Vagina (tissue), 2 donors: ENCODE measurements around the gene PLD1. TPM values are rescaled to one million over a fixed set of nuclear protein-coding genes. Genes with fewer than 3 reads are reported as not detected.
"Not testable (repeated sequence)": the region's sequence is repeated elsewhere in the genome, so short reads cannot be mapped to it uniquely, and the experiment has no call there.

Experiments
- DNase-seq, 2 donors: peaks; one replicate each; pipeline ENCODE4 v3.0.0-alpha.2; 2017; ENCODE audit errors: extremely low spot score in 2 of 2
- H3K27ac ChIP-seq: fragments of 200-600 bp; sonication (generic); one replicate; pipeline ENCODE4 v1.5.1; 2019
- H3K27me3 ChIP-seq: fragments of 200-600 bp; sonication (generic); one replicate; pipeline ENCODE4 v1.5.1; 2019
- H3K36me3 ChIP-seq, 2 donors: fragments of 200-600 bp; sonication (generic); one replicate each; pipeline ENCODE4 v1.5.1; 2017 to 2019
- H3K4me1 ChIP-seq: fragments of 200-600 bp; sonication (generic); one replicate; pipeline ENCODE4 v1.5.1; 2019
- H3K4me3 ChIP-seq, 2 donors: fragments of 200-600 bp; sonication (generic); 1 replicate in 1 of 2; 2 replicates in 1 of 2; pipeline ENCODE4 v1.5.1; 2016 to 2019
- H3K9me3 ChIP-seq: fragments of 200-600 bp; sonication (generic); one replicate; pipeline ENCODE4 v1.5.1; 2019
- POLR2A ChIP-seq, 2 donors: fragments of 450-650 bp; IDR thresholded peaks; one replicate each; pipeline ENCODE4 v1.6.1; 2017; ENCODE audit warnings: antibody characterized with exemption in 2 of 2, mild to moderate bottlenecking in 2 of 2, moderate library complexity in 2 of 2
- POLR2AphosphoS5 ChIP-seq, 2 donors: sonication (generic); formaldehyde crosslinking; IDR thresholded peaks; one replicate each; pipeline ENCODE4 v1.9.0; 2017; ENCODE audit warnings: antibody characterized with exemption in 2 of 2, mild to moderate bottlenecking in 2 of 2, low read depth in 1 of 2; ENCODE audit not compliant: insufficient read depth in 1 of 2
- intact Hi-C: fragments of 100-400 bp; cut with DNase I; formaldehyde crosslinking; loops from one replicate; pipeline ENCODE4 v1.15.1; 2023
- total RNA-seq: library from RNA; depleted of rRNA; stranded (reverse); fragments of >200 nt; gene quantifications from one replicate; pipeline ENCODE4 v1.2.3, GENCODE V29; 2016
- TF ChIP-seq, protein P1 (sequence below), 3 experiments: fragments of 450-650 bp in 2 of 3; fragments of 200-600 bp in 1 of 3; sonication (generic) in 1 of 3; IDR thresholded peaks; one replicate each; pipeline ENCODE4 v1.5.1; 2017 to 2019; ENCODE audit warnings: antibody characterized with exemption in 3 of 3, mild to moderate bottlenecking in 2 of 3, moderate library complexity in 2 of 3

The PLD1 gene
- total RNA-seq, 1 donor from 2014 or later = 35.6 TPM

DNA sequence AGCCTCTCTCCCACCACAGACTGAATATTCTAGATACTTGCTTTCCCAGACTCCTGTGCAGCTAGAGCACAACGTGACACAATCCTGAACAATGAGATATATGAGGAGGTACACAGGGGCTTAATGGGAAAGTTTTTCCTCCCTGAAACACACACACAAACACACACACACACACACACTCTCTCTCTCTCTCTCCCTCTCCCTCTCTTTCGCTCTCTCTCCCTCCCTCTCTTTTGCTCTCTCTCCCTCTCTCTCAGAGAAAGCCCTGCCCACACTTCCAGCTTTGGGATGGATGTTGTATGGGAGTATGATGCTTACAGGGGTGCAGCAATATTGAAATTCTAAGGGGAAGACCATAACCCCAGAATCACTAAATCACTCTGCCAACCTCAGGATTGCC lies 110.1 kb downstream of the PLD1 start:
- peaks cover 7% of the 10 kb centered on the region for H3K4me1 ChIP-seq
- intact Hi-C loops = no loop called here
- no peaks in the 10 kb centered on the region for H3K27me3 ChIP-seq
- H3K4me3 ChIP-seq = no peak overlapping the region
- no peak for DNase-seq
- no peak overlapping the region for H3K27ac ChIP-seq
- H3K9me3 ChIP-seq = no peaks in the 10 kb centered on the region
- H3K36me3 ChIP-seq = peaks cover 0 to 8% of the 10 kb centered on the region in 2 donors
- TF ChIP-seq, protein P1, sequence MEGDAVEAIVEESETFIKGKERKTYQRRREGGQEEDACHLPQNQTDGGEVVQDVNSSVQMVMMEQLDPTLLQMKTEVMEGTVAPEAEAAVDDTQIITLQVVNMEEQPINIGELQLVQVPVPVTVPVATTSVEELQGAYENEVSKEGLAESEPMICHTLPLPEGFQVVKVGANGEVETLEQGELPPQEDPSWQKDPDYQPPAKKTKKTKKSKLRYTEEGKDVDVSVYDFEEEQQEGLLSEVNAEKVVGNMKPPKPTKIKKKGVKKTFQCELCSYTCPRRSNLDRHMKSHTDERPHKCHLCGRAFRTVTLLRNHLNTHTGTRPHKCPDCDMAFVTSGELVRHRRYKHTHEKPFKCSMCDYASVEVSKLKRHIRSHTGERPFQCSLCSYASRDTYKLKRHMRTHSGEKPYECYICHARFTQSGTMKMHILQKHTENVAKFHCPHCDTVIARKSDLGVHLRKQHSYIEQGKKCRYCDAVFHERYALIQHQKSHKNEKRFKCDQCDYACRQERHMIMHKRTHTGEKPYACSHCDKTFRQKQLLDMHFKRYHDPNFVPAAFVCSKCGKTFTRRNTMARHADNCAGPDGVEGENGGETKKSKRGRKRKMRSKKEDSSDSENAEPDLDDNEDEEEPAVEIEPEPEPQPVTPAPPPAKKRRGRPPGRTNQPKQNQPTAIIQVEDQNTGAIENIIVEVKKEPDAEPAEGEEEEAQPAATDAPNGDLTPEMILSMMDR (IDR thresholded peaks at IDR 0.05) = no peak
- TF ChIP-seq POLR2A (IDR thresholded peaks at IDR 0.05) = no peak
- TF ChIP-seq POLR2AphosphoS5 (IDR thresholded peaks at IDR 0.05; ENCODE audit: insufficient read depth in 1 of 2, low read depth in 1 of 2) = no peak

DNA sequence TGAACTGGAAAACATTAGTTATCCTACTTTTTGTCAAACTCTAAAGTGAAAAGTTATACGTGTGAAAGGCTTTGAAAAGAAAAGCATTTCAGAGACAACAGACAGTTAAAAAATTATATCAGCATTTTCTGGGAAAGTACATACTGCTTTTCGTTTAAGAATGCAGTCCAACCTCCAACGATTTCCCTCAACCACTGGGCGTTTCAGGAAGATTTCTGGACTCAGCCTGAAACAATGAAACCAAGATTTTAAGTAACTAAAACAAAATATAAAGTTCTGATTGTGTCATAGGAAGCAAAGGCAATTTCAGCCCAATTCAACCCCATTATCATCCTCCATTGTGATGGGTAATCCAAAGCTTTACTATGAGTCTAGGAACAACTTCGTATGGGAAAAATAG lies 110.7 kb downstream of the PLD1 start:
- no peaks in the 10 kb centered on the region for H3K27me3 ChIP-seq
- H3K4me1 ChIP-seq = peaks cover 10% of the 10 kb centered on the region
- H3K4me3 ChIP-seq = no peak overlapping the region
- intact Hi-C loops = no loop called here
- TF ChIP-seq, protein P1 (IDR thresholded peaks at IDR 0.05) = no peak
- TF ChIP-seq POLR2AphosphoS5 (IDR thresholded peaks at IDR 0.05; ENCODE audit: insufficient read depth in 1 of 2, low read depth in 1 of 2) (no peak), POLR2A (IDR thresholded peaks at IDR 0.05) (no peak)
- H3K36me3 ChIP-seq = peaks cover 0 to 8% of the 10 kb centered on the region in 2 donors
- no peaks in the 10 kb centered on the region for H3K9me3 ChIP-seq
- no peak for DNase-seq
- H3K27ac ChIP-seq = no peak overlapping the region

DNA sequence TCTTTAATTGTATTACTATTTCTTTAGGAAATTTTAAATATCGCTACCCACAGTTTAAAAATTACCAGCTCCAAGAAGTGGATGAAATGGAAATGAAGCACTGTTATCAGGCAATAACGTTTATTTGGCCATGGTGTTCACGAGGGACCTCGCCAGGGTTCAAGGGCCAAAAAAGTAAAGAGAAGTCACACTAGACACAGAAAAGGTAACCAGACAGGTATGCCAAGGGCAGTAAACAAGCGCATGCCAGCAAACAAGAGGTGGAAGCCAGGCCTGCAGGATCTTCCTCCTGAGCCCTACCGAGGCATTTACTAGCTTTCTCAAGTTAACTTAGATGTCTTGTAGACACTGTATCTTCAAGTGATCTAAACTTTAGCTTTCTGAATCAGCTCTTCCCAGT lies 113.5 kb downstream of the PLD1 start:
- Histone ChIP-seq H3K36me3 (peaks cover 0 to 17% of the 10 kb centered on the region in 2 donors), H3K27me3 (no peaks in the 10 kb centered on the region), H3K4me3 (no peak overlapping the region), H3K4me1 (peaks cover 10% of the 10 kb centered on the region), H3K27ac (no peak overlapping the region), H3K9me3 (no peaks in the 10 kb centered on the region)
- TF ChIP-seq, protein P1 (IDR thresholded peaks at IDR 0.05) = no peak
- TF ChIP-seq POLR2A (IDR thresholded peaks at IDR 0.05) (no peak), POLR2AphosphoS5 (IDR thresholded peaks at IDR 0.05; ENCODE audit: insufficient read depth in 1 of 2, low read depth in 1 of 2) (no peak)
- no peak for DNase-seq
- intact Hi-C loops = no loop called here

DNA sequence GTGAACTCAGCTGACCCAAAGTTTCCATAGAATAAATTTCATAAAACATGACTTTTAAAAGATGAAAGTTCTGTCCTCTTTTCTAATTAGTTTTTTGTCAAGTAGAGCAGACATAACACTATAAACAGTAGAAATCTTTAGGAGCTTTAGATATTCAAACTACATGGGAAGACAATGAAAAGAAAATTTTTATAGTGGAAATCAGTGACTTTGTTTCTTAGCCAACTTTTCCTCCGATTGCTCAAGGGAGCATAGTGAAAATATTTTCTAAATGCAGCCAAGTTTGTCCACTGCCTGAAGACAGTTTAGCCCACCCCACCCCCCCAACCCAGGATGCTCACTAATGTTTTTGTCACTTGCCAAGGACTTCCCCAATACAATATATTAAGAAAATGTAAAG lies 114.9 kb downstream of the PLD1 start:
- Histone ChIP-seq H3K4me3 (no peak overlapping the region), H3K9me3 (no peaks in the 10 kb centered on the region), H3K36me3 (peaks cover 0 to 19% of the 10 kb centered on the region in 2 donors), H3K27ac (no peak overlapping the region), H3K4me1 (peaks cover 10% of the 10 kb centered on the region), H3K27me3 (no peaks in the 10 kb centered on the region)
- no peak for DNase-seq
- intact Hi-C loops = no loop called here
- TF ChIP-seq POLR2AphosphoS5 (IDR thresholded peaks at IDR 0.05; ENCODE audit: insufficient read depth in 1 of 2, low read depth in 1 of 2) (no peak), POLR2A (IDR thresholded peaks at IDR 0.05) (no peak)
- TF ChIP-seq, protein P1 (IDR thresholded peaks at IDR 0.05) = no peak

DNA sequence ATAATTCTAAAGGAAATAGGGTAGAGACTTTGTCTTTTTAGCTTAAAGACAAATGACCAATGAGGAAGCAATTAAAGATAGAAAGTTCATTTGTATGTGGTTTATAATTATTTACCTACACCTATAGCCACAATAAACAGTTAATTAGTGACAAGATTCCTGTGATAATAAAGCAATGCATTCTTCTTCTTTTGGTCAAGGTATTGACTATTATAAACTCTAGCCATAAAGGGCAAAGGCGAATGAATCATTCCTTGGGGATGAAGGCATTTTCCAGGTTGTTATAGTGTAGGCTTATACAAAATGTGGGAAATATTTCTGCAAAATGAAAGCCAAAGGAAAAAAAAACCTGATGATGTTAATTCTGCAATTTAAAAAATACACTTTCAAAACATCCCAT lies 115.4 kb downstream of the PLD1 start:
- DNase-seq = no peak
- intact Hi-C loops = no loop called here
- H3K9me3 ChIP-seq = no peaks in the 10 kb centered on the region
- peaks cover 10% of the 10 kb centered on the region for H3K4me1 ChIP-seq
- H3K27me3 ChIP-seq = no peaks in the 10 kb centered on the region
- no peak overlapping the region for H3K27ac ChIP-seq
- H3K4me3 ChIP-seq = no peak overlapping the region
- H3K36me3 ChIP-seq = peaks cover 0 to 19% of the 10 kb centered on the region in 2 donors
- TF ChIP-seq POLR2A (IDR thresholded peaks at IDR 0.05) = no peak
- TF ChIP-seq POLR2AphosphoS5 (IDR thresholded peaks at IDR 0.05; ENCODE audit: insufficient read depth in 1 of 2, low read depth in 1 of 2) = no peak
- TF ChIP-seq, protein P1 (IDR thresholded peaks at IDR 0.05) = no peak

DNA sequence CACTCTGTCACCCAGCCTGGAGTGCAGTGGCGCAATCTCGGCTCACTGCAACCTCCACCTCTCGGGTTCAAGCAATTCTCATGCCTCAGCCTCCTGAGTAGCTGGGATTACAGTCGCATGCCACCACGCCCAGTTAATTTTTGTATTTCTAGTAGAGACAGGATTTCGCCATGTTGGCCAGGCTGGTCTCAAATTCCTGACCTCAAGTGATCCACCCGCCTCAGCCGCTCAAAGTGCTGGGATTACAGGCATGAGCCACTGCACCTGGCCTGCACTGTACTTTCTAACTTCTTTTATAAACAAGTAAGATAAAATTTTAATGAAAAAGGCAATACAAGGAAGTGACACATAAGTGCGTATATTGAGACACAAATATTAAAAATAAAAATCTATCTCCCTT lies 117.7 kb downstream of the PLD1 start:
- H3K27me3 ChIP-seq, H3K9me3 ChIP-seq, DNase-seq, intact Hi-C loops, H3K4me3 ChIP-seq, H3K27ac ChIP-seq: not testable (repeated sequence)
- Histone ChIP-seq H3K36me3 (peaks cover 0 to 11% of the 10 kb centered on the region in 2 donors), H3K4me1 (peaks cover 23% of the 10 kb centered on the region)
